Measurements from ENCODE around the gene IQUB.

GRCh38 chr7:123417580-123417979, 116.8 kb downstream of the IQUB start:
- TF ChIP-seq CTCF (IDR thresholded peaks at IDR 0.05; ENCODE audit: low read depth, low read length, poor library complexity, severe bottlenecking) (no peak), EZH2phosphoT487 (IDR thresholded peaks at IDR 0.05; ENCODE audit: borderline replicate concordance, low read length) (no peak)

All from DOHH2 (cell line).